Body of pancreas (tissue), 4 donors: ENCODE data around the gene CADPS.

Experiments used
- POLR2A ChIP-seq, 3 donors: fragments of 450-650 bp; IDR thresholded peaks; one replicate each; pipeline ENCODE4 v1.6.1; 2016; ENCODE audit warnings: antibody characterized with exemption in 3 of 3, mild to moderate bottlenecking in 2 of 3
- TF ChIP-seq, protein P1 (sequence below), 7 experiments: fragments of 450-650 bp in 4 of 7; fragments of 200-600 bp in 3 of 7; sonication (generic) in 3 of 7; IDR thresholded peaks; one replicate each; pipeline ENCODE4 v1.5.1; 2016 to 2019; ENCODE audit warnings: antibody characterized with exemption in 7 of 7

DNA sequence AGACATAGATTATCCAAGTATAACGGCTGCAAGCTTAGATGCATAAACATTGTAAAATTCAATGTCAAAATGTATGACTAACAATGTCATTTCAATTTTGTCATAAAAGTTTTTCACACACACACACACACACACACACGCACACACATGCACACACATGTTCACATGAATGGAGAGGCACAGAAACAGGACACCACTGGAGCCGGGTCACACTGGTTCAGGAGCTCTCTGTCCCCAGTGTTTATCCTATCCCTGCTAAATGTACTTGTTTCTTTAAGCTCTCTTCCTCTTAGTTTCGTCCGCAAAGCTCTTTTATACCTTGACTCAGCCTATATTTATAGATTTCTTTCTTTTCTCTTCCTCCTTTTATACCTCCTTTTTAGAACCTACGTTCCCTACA is 249.9 kb downstream of the CADPS start:
- TF ChIP-seq, protein P1, sequence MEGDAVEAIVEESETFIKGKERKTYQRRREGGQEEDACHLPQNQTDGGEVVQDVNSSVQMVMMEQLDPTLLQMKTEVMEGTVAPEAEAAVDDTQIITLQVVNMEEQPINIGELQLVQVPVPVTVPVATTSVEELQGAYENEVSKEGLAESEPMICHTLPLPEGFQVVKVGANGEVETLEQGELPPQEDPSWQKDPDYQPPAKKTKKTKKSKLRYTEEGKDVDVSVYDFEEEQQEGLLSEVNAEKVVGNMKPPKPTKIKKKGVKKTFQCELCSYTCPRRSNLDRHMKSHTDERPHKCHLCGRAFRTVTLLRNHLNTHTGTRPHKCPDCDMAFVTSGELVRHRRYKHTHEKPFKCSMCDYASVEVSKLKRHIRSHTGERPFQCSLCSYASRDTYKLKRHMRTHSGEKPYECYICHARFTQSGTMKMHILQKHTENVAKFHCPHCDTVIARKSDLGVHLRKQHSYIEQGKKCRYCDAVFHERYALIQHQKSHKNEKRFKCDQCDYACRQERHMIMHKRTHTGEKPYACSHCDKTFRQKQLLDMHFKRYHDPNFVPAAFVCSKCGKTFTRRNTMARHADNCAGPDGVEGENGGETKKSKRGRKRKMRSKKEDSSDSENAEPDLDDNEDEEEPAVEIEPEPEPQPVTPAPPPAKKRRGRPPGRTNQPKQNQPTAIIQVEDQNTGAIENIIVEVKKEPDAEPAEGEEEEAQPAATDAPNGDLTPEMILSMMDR (IDR thresholded peaks at IDR 0.05): no peak
- no peak for TF ChIP-seq POLR2A (IDR thresholded peaks at IDR 0.05)
